Measurements from ENCODE around the gene DPP3. TPM values are rescaled to one million over a fixed set of nuclear protein-coding genes. Genes with fewer than 3 reads are reported as not detected.
"Not testable (repeated sequence)": the region's sequence is repeated elsewhere in the genome, so short reads cannot be mapped to it uniquely, and the experiment has no call there.

The DPP3 gene
- total RNA-seq, 1 donor from 2014 or later: 42.7 TPM

GRCh38 chr11:66530927-66531709 lies 50.9 kb downstream of the DPP3 start:
- no peak for DNase-seq (ENCODE audit: extremely low spot score, unreplicated experiment)
- no peaks in the 10 kb centered on the region for H3K27me3 Mint-ChIP-seq
- no peak overlapping the region for H3K27ac Mint-ChIP-seq
- no peak for TF ChIP-seq CTCF (conservative IDR thresholded peaks at IDR 0.05)
- no peaks in the 10 kb centered on the region for H3K9me3 Mint-ChIP-seq
- peaks cover 7% of the 10 kb centered on the region for H3K36me3 Mint-ChIP-seq
- H3K4me1 Mint-ChIP-seq (ENCODE audit: unreplicated experiment): no peaks in the 10 kb centered on the region
- H3K4me3 Mint-ChIP-seq: no peak overlapping the region

- no peak for DNase-seq (ENCODE audit: extremely low spot score, unreplicated experiment)
- TF ChIP-seq CTCF (conservative IDR thresholded peaks at IDR 0.05): no peak
- H3K9me3 Mint-ChIP-seq: no peaks in the 10 kb centered on the region
- H3K4me1 Mint-ChIP-seq (ENCODE audit: unreplicated experiment): no peaks in the 10 kb centered on the region
- H3K27ac Mint-ChIP-seq: no peak overlapping the region
- no peak overlapping the region for H3K4me3 Mint-ChIP-seq
- no peaks in the 10 kb centered on the region for H3K27me3 Mint-ChIP-seq
- peaks cover 7% of the 10 kb centered on the region for H3K36me3 Mint-ChIP-seq
Measured at GRCh38 chr11:66531841-66532240, 51.6 kb downstream of the DPP3 start.

- no peak overlapping the region for H3K4me3 Mint-ChIP-seq
- peaks cover 7% of the 10 kb centered on the region for H3K36me3 Mint-ChIP-seq
- H3K27ac Mint-ChIP-seq: no peak overlapping the region
- H3K4me1 Mint-ChIP-seq (ENCODE audit: unreplicated experiment): no peaks in the 10 kb centered on the region
- H3K9me3 Mint-ChIP-seq: no peaks in the 10 kb centered on the region
- H3K27me3 Mint-ChIP-seq: no peaks in the 10 kb centered on the region
- DNase-seq (ENCODE audit: extremely low spot score, unreplicated experiment): no peak
- no peak for TF ChIP-seq CTCF (conservative IDR thresholded peaks at IDR 0.05)
Measured at GRCh38 chr11:66532784-66533183, 52.5 kb downstream of the DPP3 start.

GRCh38 chr11:66539170-66539869 lies 59.1 kb downstream of the DPP3 start:
- TF ChIP-seq CTCF (conservative IDR thresholded peaks at IDR 0.05): no peak
- peaks cover 14% of the 10 kb centered on the region for H3K4me1 Mint-ChIP-seq (ENCODE audit: unreplicated experiment)
- no peaks in the 10 kb centered on the region for H3K27me3 Mint-ChIP-seq
- no peak overlapping the region for H3K27ac Mint-ChIP-seq
- no peak for DNase-seq (ENCODE audit: extremely low spot score, unreplicated experiment)
- H3K9me3 Mint-ChIP-seq: no peaks in the 10 kb centered on the region
- H3K4me3 Mint-ChIP-seq: no peak overlapping the region
- H3K36me3 Mint-ChIP-seq: peaks cover 16% of the 10 kb centered on the region

- no peak for TF ChIP-seq CTCF (conservative IDR thresholded peaks at IDR 0.05)
- H3K9me3 Mint-ChIP-seq: no peaks in the 10 kb centered on the region
- H3K27me3 Mint-ChIP-seq: no peaks in the 10 kb centered on the region
- H3K4me3 Mint-ChIP-seq: no peak overlapping the region
- no peak for DNase-seq (ENCODE audit: extremely low spot score, unreplicated experiment)
- peaks cover 16% of the 10 kb centered on the region for H3K36me3 Mint-ChIP-seq
- no peak overlapping the region for H3K27ac Mint-ChIP-seq
- peaks cover 15% of the 10 kb centered on the region for H3K4me1 Mint-ChIP-seq (ENCODE audit: unreplicated experiment)
Measured at GRCh38 chr11:66539870-66540213, 59.6 kb downstream of the DPP3 start.

GRCh38 chr11:66540598-66540997 lies 60.4 kb downstream of the DPP3 start:
- not testable (repeated sequence) for DNase-seq (ENCODE audit: extremely low spot score, unreplicated experiment); H3K4me3 Mint-ChIP-seq; H3K9me3 Mint-ChIP-seq; H3K27ac Mint-ChIP-seq; H3K27me3 Mint-ChIP-seq
- H3K36me3 Mint-ChIP-seq: peaks cover 14% of the 10 kb centered on the region
- peaks cover 20% of the 10 kb centered on the region for H3K4me1 Mint-ChIP-seq (ENCODE audit: unreplicated experiment)

All from type B pancreatic cell (in vitro differentiated cells).